Fibroblast of the conjunctiva (primary cell): ENCODE results near the gene CSE1L.
"Not testable (repeated sequence)": the region's sequence is repeated elsewhere in the genome, so short reads cannot be mapped to it uniquely, and the experiment has no call there.

Experiments used
- DNase-seq: peaks from one replicate; pipeline ENCODE4 v3.0.0-alpha.2; 2010; ENCODE audit warnings: low read depth

The CSE1L gene

GRCh38 chr20:49122920-49123319 is 76.8 kb downstream of the CSE1L start:
- DNase-seq: no peak

- no peak for DNase-seq
Measured at GRCh38 chr20:49123982-49124381, 77.9 kb downstream of the CSE1L start.

GRCh38 chr20:49132995-49133478 is 86.9 kb downstream of the CSE1L start:
- peak; percentile 70 for DNase-seq

GRCh38 chr20:49133571-49133970 is 87.5 kb downstream of the CSE1L start:
- no peak for DNase-seq

GRCh38 chr20:49134797-49135196 is 88.7 kb downstream of the CSE1L start:
- not testable (repeated sequence) for DNase-seq

GRCh38 chr20:49136817-49137571 is 90.9 kb downstream of the CSE1L start:
- no peak for DNase-seq

GRCh38 chr20:49138431-49138830 is 92.3 kb downstream of the CSE1L start:
- no peak for DNase-seq

- DNase-seq: no peak
Measured at GRCh38 chr20:49140411-49140810, 94.3 kb downstream of the CSE1L start.

- DNase-seq: no peak
Measured at GRCh38 chr20:49140834-49141233, 94.7 kb downstream of the CSE1L start.
